ENCODE measurements around the gene SMIM3.

- no peak for TF ChIP-seq MAFK (IDR thresholded peaks at IDR 0.05; ENCODE audit: partially characterized antibody)
- no peak for TF ChIP-seq JUNB (IDR thresholded peaks at IDR 0.05)
- TF ChIP-seq SMC3 (IDR thresholded peaks at IDR 0.05) = no peak
- TF ChIP-seq ELK1 (IDR thresholded peaks at IDR 0.05; ENCODE audit: low read depth, low read length) = no peak
- no peak for TF ChIP-seq BHLHE40 (IDR thresholded peaks at IDR 0.05; ENCODE audit: low read depth, low read length)
- no peak for TF ChIP-seq NPAS2 (CRISPR knock-in tag; IDR thresholded peaks at IDR 0.05; ENCODE audit: borderline replicate concordance)
- no peak for TF ChIP-seq CTCF (IDR thresholded peaks at IDR 0.05)
Observed at GRCh38 chr5:150804388-150804787, 25.8 kb downstream of the SMIM3 start.

All from A549 (cell line).